Loucy (cell line): ENCODE measurements around the gene OGDH.

Experiments used
- H2AFZ ChIP-seq: fragments of 200-600 bp; sonication (generic); 2 replicates; pipeline ENCODE4 v1.6.0; 2016; ENCODE audit warnings: antibody characterized with exemption, mild to moderate bottlenecking, low read length, moderate library complexity
- H3F3A ChIP-seq: fragments of 200-600 bp; 2 replicates; pipeline ENCODE4 v1.6.0; 2016; ENCODE audit warnings: antibody characterized with exemption, low read depth, mild to moderate bottlenecking
- H3K27me3 ChIP-seq: fragments of 200-600 bp; sonication (generic); 2 replicates; pipeline ENCODE4 v1.6.1; 2014; ENCODE audit warnings: low read length, mild to moderate bottlenecking; ENCODE audit not compliant: insufficient read depth, poor library complexity, severe bottlenecking
- H3K36me3 ChIP-seq: fragments of 200-600 bp; sonication (generic); 2 replicates; pipeline ENCODE4 v1.6.1; 2016; ENCODE audit warnings: low read length; ENCODE audit not compliant: insufficient read depth
- H3K4me1 ChIP-seq: fragments of 200-600 bp; sonication (generic); 2 replicates; pipeline ENCODE4 v1.5.1; 2014; ENCODE audit warnings: low read length, mild to moderate bottlenecking; ENCODE audit not compliant: insufficient read depth, poor library complexity, severe bottlenecking
- H3K4me2 ChIP-seq: fragments of 200-600 bp; sonication (generic); 2 replicates; pipeline ENCODE4 v1.6.0; 2014; ENCODE audit warnings: antibody characterized with exemption, low read length, low read depth, mild to moderate bottlenecking; ENCODE audit not compliant: poor library complexity, severe bottlenecking
- H3K4me3 ChIP-seq: fragments of 200-600 bp; sonication (generic); 2 replicates; pipeline ENCODE4 v1.5.1; 2014; ENCODE audit warnings: low read length, mild to moderate bottlenecking, mixed read lengths; ENCODE audit not compliant: poor library complexity, severe bottlenecking
- H3K79me2 ChIP-seq: fragments of 200-600 bp; sonication (generic); 2 replicates; pipeline ENCODE4 v1.6.1; 2014; ENCODE audit warnings: low read length; ENCODE audit not compliant: insufficient read depth
- H3K9ac ChIP-seq: fragments of 200-600 bp; sonication (generic); 2 replicates; pipeline ENCODE4 v1.6.0; 2014; ENCODE audit warnings: mild to moderate bottlenecking, low read depth, low read length, moderate library complexity; ENCODE audit not compliant: poor library complexity, severe bottlenecking
- H3K9me2 ChIP-seq: fragments of 200-600 bp; sonication (generic); replicated peaks from 2 replicates; pipeline ENCODE4 v1.6.1; 2016; ENCODE audit warnings: low read depth, low read length, mixed read lengths
- H3K9me3 ChIP-seq: fragments of 200-600 bp; sonication (generic); 2 replicates; pipeline ENCODE4 v1.6.1; 2014; ENCODE audit warnings: mild to moderate bottlenecking, antibody characterized with exemption, low read length, low read depth; ENCODE audit not compliant: insufficient read depth
- H4K20me1 ChIP-seq: fragments of 200-600 bp; sonication (generic); 2 replicates; pipeline ENCODE4 v1.6.0; 2014; ENCODE audit warnings: antibody characterized with exemption, low read length, mild to moderate bottlenecking; ENCODE audit not compliant: insufficient read depth, poor library complexity, severe bottlenecking
- CTCF ChIP-seq: fragments of 200-600 bp; sonication (generic); conservative IDR thresholded peaks from 2 replicates; pipeline ENCODE4 v1.5.1; 2014; ENCODE audit warnings: mild to moderate bottlenecking, antibody characterized with exemption, low read length
- EZH2phosphoT487 ChIP-seq: fragments of 200-600 bp; IDR thresholded peaks from 2 replicates; pipeline ENCODE4 v1.6.1; 2018; ENCODE audit warnings: antibody characterized with exemption, mild to moderate bottlenecking, moderate library complexity, borderline replicate concordance

The OGDH gene

GRCh38 chr7:44599222-44599621 lies 7.2 kb upstream of the OGDH start:
- Histone ChIP-seq H3K9ac (no peak overlapping the region), H3K9me3 (no peaks in the 10 kb centered on the region), H3K27me3 (no peaks in the 10 kb centered on the region), H3K4me3 (no peak overlapping the region), H3K4me1 (no peaks in the 10 kb centered on the region), H3K79me2 (no peaks in the 10 kb centered on the region), H3F3A (no peaks in the 10 kb centered on the region), H2AFZ (no peak overlapping the region), H3K4me2 (no peak overlapping the region), H3K36me3 (no peaks in the 10 kb centered on the region), H3K9me2 (no peaks in the 10 kb centered on the region), H4K20me1 (no peaks in the 10 kb centered on the region)
- TF ChIP-seq EZH2phosphoT487 (no peak), CTCF (no peak)

- H2AFZ ChIP-seq: no peak overlapping the region
- H3K4me1 ChIP-seq: peaks cover 10% of the 10 kb centered on the region
- TF ChIP-seq EZH2phosphoT487 (no peak), CTCF (no peak)
- H4K20me1 ChIP-seq: peaks cover 5% of the 10 kb centered on the region
- no peaks in the 10 kb centered on the region for H3K27me3 ChIP-seq
- no peaks in the 10 kb centered on the region for H3K9me3 ChIP-seq
- no peaks in the 10 kb centered on the region for H3K9me2 ChIP-seq
- H3K4me2 ChIP-seq: no peak overlapping the region
- no peak overlapping the region for H3K9ac ChIP-seq
- peaks cover 7% of the 10 kb centered on the region for H3K79me2 ChIP-seq
- H3K4me3 ChIP-seq: no peak overlapping the region
- H3F3A ChIP-seq: no peaks in the 10 kb centered on the region
- H3K36me3 ChIP-seq: no peaks in the 10 kb centered on the region
Measured at GRCh38 chr7:44602576-44602910, 3.9 kb upstream of the OGDH start.

- Histone ChIP-seq H3K4me3 (no peak overlapping the region), H3K79me2 (peaks cover 14% of the 10 kb centered on the region), H3F3A (no peaks in the 10 kb centered on the region), H3K36me3 (no peaks in the 10 kb centered on the region), H3K4me2 (no peak overlapping the region), H3K9ac (no peak overlapping the region), H3K9me3 (no peaks in the 10 kb centered on the region), H2AFZ (no peak overlapping the region), H3K9me2 (no peaks in the 10 kb centered on the region), H3K4me1 (peaks cover 10% of the 10 kb centered on the region), H3K27me3 (no peaks in the 10 kb centered on the region), H4K20me1 (peaks cover 5% of the 10 kb centered on the region)
- TF ChIP-seq EZH2phosphoT487 (no peak), CTCF (no peak)
Measured at GRCh38 chr7:44603193-44603592, 3.2 kb upstream of the OGDH start.
